GM21447 (cell line): ENCODE data around the gene PTRHD1.
"Not testable (repeated sequence)": the region's sequence is repeated elsewhere in the genome, so short reads cannot be mapped to it uniquely, and the experiment has no call there.

Experiments
- ATAC-seq: cut with Tn5 transposase; IDR thresholded peaks from one replicate; pipeline ENCODE4 v1.9.1; 2021; ENCODE audit not compliant: unreplicated experiment

Gene PTRHD1

GRCh38 chr2:24792874-24793760 lies at the start of gene PTRHD1, which contains the start of gene CENPO:
TSS of gene PTRHD1 (minus strand) at chr2:24793391. CDS start at chr2:24793377, 14 bp downstream.
TSS of gene CENPO (plus strand) at chr2:24793425. CDS start at chr2:24793920, 495 bp downstream.
- peak; percentile 93 for ATAC-seq

- no peak for ATAC-seq
Measured at GRCh38 chr2:24842081-24843050, 49.2 kb upstream of the PTRHD1 start.

- no peak for ATAC-seq
Measured at GRCh38 chr2:24840962-24841945, 48.1 kb upstream of the PTRHD1 start.

- ATAC-seq = no peak
Measured at GRCh38 chr2:24840164-24840869, 47.1 kb upstream of the PTRHD1 start.

GRCh38 chr2:24839729-24840128 lies 46.5 kb upstream of the PTRHD1 start:
- no peak for ATAC-seq

GRCh38 chr2:24838541-24838940 lies 45.4 kb upstream of the PTRHD1 start:
- no peak for ATAC-seq

- ATAC-seq = no peak
Measured at GRCh38 chr2:24837996-24838513, 44.9 kb upstream of the PTRHD1 start.

- ATAC-seq = no peak
Measured at GRCh38 chr2:24836706-24837105, 43.5 kb upstream of the PTRHD1 start.

GRCh38 chr2:24836206-24836605 lies 43.0 kb upstream of the PTRHD1 start:
- no peak for ATAC-seq

GRCh38 chr2:24835411-24835810 lies 42.2 kb upstream of the PTRHD1 start:
- not testable (repeated sequence) for ATAC-seq

GRCh38 chr2:24834733-24835395 lies 41.7 kb upstream of the PTRHD1 start:
- no peak for ATAC-seq

- no peak for ATAC-seq
Measured at GRCh38 chr2:24833821-24834732, 40.9 kb upstream of the PTRHD1 start.

GRCh38 chr2:24832931-24833701 lies 39.9 kb upstream of the PTRHD1 start:
- ATAC-seq = no peak

- ATAC-seq = no peak
Measured at GRCh38 chr2:24832521-24832920, 39.3 kb upstream of the PTRHD1 start.

GRCh38 chr2:24832073-24832461 lies 38.9 kb upstream of the PTRHD1 start:
- ATAC-seq = no peak

- no peak for ATAC-seq
Measured at GRCh38 chr2:24831221-24832072, 38.3 kb upstream of the PTRHD1 start.
